GM20431 (cell line): Measurements from ENCODE around the gene CCDC187.

ENCODE experiments used
- in situ Hi-C: fragments of 300-500 bp; cut with MseI, MboI; formaldehyde crosslinking; loops from one replicate; pipeline ENCODE4 v1.15.0; 2020; ENCODE audit warnings: low sequenced_read_pairs; ENCODE audit not compliant: unreplicated experiment

CCDC187 gene

GRCh38 chr9:136314944-136315343 is 11.1 kb upstream of the CCDC187 start:
- in situ Hi-C loops: no loop called here

DNA sequence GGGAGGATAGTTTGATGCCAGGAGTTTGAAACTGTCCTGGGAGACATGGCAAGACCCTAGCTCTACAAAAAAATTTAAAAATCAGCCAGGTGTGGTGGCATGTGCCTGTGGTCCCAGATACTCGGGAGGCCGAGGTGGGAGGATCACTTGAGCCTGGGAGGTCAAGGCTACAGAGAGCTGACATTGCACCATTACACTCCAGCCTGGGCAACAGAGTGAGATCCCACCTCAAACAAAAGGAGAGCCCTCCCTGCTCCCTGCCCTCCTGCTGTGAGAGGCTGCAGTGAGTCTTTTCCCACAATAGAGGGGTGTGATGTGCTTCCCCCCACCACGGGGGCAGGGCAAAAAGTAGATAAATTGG is 10.1 kb upstream of the CCDC187 start:
- in situ Hi-C loops: no loop called here

DNA sequence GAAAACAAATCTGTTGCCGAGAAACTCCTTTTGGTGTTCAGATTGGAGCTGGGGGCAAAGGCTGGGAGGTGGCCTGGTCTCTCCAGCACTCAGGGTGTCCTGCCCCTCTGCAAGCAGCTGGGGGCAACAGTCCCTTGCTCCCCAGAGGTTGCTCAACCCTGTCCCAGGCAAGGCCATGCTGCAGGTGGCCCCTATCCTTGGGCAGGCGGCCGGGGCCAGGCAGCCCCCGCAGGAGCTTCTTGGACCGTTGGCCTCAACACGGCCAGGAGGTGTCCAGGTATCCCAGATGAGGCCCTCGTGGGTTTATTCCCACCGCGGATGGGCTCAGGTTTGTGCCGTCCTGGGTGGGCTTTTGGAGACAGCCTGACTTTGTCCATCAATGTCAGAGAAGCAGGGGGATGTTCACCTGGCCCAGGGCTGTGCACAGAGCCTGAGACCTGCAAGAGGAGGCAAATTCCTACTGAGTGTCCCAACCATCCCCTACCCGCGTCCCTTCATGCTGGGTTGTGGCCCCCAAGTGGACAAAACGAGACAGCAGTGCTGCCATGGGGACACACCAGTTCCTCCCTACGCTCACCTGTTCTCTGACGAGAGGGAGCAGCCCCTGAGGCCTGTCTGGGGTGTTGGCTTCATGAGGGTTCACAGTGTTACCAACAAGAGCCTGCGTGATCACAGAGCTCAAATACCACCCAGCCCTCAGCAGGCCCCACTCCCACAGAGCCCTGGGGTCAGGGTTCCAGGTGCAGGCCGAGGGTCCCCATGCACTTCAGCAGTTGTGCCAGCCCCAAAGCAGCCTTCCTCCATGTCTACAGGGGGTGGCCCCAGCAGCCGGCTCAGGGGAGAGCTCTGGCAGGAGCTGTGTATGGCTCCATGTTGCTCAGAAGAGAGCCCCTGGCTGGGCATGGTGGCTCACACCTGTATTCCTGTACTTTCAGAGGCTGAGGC is 9.5 kb upstream of the CCDC187 start:
- in situ Hi-C loops: no loop called here

- in situ Hi-C loops: no loop called here
Observed at GRCh38 chr9:136312436-136312835, 8.5 kb upstream of the CCDC187 start.

DNA sequence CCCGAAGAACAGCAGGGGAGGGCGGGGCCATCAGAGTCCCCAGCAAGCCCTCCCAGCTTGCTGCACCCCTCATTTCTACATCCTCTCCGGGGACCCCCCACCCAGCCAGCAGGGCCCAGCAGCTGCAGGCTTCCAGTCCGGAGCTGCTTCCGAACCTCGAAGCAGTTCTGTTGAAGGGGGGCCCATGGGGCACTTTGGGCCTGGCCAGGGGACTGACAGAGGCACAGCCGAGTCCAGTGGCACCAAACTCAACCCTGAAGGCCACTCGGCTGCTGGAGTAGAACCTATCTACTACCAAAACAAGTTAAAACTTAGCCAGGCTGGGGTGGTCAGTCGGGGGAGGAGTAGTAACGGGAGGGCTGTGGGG is 8.1 kb upstream of the CCDC187 start:
- in situ Hi-C loops: no loop called here

DNA sequence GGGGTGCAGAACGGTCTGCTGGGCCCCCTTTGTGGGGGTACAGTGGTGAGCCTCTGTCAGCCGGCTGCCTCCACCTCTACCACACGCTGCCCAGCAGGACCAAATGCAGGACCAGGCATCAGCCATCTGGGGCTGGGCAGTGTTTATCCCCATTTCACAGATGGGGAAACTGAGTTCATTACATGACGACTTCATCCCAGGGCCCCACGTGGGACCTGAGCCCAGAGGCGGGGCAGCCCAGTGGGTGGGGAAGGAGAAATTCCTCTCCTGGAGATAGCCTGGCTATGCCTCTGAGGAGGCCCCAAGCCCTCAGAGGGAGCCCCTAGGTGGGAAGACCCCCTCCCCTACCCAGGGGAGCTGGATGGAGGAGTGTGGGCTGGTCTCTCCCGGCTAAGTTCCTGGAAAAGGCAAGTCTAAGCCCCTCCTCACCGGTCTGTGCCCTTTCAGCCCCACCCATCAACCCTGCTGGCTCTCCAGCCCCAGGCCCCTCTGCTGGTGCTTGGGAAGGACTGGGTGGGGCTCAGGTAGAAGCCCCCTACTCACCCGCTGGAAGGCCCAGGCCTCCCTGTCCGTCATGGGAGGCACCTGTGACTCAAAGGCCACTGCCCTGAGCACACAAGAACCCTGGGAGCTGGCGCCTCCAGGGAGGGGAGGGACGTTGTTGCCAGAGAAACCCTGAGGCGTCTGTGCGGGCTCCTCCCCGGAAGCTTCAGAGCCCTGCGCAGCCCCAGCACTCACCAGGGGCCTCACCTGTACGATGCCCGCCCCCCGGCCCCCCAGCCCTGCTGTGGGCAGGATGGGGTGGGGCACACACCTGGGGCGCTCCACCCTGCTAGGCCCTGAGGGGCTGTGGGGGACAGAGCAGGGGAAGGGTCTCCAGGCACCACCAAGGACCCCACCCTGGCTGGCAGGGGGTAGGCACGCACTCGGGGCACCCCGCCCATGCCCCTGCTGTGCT is 7.4 kb upstream of the CCDC187 start:
- in situ Hi-C loops: no loop called here

DNA sequence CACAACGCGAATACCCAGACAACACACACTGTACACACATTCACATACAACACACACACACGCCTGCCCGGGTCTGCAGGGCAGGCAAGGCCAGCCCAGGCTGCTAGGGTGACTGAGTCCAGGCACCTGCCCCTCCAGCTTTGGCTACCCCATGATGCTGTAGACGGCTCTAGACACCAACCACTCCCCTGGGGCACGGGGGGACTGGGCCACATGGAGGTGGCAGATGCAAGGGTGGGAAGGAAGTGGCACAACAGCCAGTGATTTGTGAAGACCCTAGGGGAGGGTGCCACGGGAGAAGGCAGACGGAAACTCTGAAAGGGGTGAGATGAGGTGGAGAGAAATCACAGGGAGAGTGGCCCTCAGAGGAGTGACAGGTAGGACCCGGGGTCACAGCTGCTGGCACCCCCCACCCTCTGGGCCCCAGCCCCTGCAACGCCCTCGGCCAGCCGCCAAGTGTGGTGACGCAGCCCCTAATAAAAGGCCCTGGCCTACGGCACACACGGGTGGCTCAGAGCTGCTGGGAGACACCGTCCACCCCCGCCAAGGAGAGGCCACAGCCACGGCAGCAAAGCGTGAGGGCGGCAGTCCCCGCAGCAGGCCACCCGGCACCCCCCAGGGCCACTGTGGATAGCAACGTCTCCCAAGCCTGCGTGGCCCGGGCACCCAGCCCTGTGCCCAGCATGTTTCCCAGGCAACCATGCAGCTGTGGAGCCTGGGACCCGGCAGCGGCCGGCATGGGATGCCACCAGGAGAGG is 6.6 kb upstream of the CCDC187 start:
- in situ Hi-C loops: no loop called here

- in situ Hi-C loops: no loop called here
Observed at GRCh38 chr9:136309806-136310220, 5.9 kb upstream of the CCDC187 start.

- in situ Hi-C loops: no loop called here
Observed at GRCh38 chr9:136309101-136309801, 5.4 kb upstream of the CCDC187 start.

DNA sequence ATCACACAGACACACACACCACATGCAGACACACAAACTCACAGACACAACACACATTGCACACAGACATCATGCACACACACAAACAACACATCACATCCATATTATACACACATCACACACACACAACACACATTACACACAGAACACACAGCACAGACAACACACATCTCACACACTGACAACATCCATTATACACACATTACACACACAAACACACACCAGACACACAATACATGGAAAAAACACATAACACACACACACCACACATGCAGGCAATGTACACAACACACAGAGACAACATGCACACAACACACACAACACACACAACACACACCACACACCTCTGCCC is 4.8 kb upstream of the CCDC187 start:
- in situ Hi-C loops: no loop called here

GRCh38 chr9:136308006-136308701 is 4.3 kb upstream of the CCDC187 start:
- in situ Hi-C loops: no loop called here

DNA sequence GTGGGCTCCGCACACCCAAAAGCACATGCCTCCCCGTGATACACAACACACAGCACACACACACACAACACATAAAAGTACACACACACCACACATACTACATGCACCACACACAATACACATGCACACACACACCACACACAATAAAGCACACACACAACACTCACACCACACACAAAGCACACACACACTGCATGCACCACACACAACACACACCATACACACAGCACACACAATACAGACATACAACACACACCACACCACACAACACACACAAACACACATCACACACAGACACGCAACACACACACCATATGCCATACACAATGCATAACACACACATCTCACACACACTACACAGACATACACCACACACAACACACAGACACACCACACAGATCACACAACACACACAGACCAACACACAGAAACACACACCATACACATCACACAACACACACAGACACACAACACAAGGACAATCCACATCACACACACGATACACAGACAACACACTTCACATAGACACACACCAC is 3.4 kb upstream of the CCDC187 start:
- in situ Hi-C loops: no loop called here

DNA sequence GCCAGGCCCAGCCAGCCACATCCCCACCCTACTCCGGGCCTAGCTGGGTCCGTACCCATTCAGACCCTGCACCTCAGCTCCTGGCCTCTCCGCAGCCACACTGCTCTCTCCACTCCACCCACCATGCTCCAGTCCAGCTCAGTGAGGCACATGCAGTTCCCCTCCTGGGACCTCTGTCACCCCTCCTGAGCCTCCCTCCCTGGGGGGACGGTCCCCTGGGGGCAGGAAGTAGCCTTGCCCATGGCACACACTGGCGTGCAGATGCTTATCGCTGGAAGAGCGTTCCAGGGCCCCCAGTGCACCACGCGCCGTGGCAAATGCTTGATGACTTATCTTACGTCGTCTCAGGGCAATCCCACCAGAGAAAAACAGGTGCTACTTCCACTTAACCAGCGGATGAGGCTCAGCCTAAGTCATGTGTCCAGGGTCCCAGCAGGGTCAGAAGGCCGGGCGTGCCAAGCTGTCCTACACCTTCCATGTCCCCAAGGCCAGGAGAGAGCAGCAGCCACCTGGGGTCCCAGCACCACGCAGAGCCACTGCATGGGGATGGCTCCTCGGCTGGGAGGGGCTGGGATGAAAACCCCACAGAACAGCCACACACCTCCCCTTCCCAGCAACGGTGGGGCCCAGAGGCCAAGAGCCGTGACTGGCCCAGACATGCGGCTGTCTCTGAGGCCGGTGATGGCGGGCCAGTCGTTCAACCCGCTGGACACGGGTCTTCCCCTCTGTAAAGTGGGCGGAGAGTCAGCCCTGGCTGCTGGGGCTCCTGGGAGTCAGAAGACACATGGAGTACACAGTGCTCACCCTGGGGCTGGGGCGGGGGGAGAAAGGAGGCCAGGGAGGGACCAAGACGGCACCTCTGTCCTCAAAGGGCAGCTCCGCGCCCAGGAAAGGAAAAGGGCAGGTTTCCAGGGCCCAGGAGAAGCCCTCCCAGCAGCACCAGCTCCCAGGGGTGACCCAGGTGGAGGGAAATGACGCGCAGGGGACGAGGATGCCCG is 2.6 kb upstream of the CCDC187 start:
- in situ Hi-C loops: no loop called here

DNA sequence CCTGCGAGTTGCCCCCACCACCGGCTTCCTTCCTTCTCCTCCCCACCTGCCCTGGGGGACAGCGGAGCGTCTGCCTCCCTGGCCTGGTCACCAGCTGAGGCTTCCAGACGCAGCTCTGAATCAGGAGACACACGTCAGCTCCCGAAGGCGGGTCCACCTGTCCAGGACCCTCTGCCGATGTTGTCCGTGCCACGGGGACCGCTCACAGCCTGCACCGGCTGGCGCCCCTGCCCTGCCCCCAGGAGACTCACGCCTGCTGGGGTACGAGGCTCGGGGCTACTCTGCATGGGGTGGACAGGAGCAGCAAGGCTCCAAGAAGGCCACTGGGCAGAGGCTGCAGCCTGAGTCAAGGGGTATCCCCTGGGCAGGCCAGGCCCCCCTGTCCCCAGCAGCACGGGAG is 1.9 kb upstream of the CCDC187 start:
- in situ Hi-C loops: no loop called here

- in situ Hi-C loops: no loop called here
Observed at GRCh38 chr9:136304981-136305380, 1.1 kb upstream of the CCDC187 start.

GRCh38 chr9:136304456-136304855 is 562 bp upstream of the CCDC187 start:
- in situ Hi-C loops: no loop called here

- in situ Hi-C loops: no loop called here
Observed at GRCh38 chr9:136303066-136303824, 649 bp downstream of the CCDC187 start.
